Neural cell (in vitro differentiated cells): ENCODE data around the gene RRM1.

ENCODE experiments used
- EP300 ChIP-seq: fragments of 450-650 bp; conservative IDR thresholded peaks from 2 replicates; pipeline ENCODE4 v1.6.1; 2014; ENCODE audit warnings: antibody characterized with exemption, mild to moderate bottlenecking, moderate library complexity; ENCODE audit not compliant: poor library complexity, severe bottlenecking
- EZH2 ChIP-seq: fragments of 200-600, 300-800 bp; shearing (Covaris generic), sonication (generic); IDR thresholded peaks from 2 replicates; pipeline ENCODE4 v1.6.1; 2014; ENCODE audit warnings: antibody characterized with exemption, low read length, borderline replicate concordance, mild to moderate bottlenecking; ENCODE audit not compliant: insufficient read depth, poor library complexity, severe bottlenecking
- POLR2AphosphoS5 ChIP-seq: IDR thresholded peaks from 2 replicates; pipeline ENCODE4 v1.6.1; 2012
- TF ChIP-seq, protein P1 (sequence below): IDR thresholded peaks from 2 replicates; pipeline ENCODE4 v1.6.1; 2012; ENCODE audit warnings: borderline replicate concordance
- TF ChIP-seq, protein P2 (sequence below): fragments of 450-650 bp; IDR thresholded peaks from 2 replicates; pipeline ENCODE4 v1.5.1; 2014; ENCODE audit warnings: antibody characterized with exemption, mild to moderate bottlenecking, moderate library complexity; ENCODE audit not compliant: poor library complexity, severe bottlenecking

DNA sequence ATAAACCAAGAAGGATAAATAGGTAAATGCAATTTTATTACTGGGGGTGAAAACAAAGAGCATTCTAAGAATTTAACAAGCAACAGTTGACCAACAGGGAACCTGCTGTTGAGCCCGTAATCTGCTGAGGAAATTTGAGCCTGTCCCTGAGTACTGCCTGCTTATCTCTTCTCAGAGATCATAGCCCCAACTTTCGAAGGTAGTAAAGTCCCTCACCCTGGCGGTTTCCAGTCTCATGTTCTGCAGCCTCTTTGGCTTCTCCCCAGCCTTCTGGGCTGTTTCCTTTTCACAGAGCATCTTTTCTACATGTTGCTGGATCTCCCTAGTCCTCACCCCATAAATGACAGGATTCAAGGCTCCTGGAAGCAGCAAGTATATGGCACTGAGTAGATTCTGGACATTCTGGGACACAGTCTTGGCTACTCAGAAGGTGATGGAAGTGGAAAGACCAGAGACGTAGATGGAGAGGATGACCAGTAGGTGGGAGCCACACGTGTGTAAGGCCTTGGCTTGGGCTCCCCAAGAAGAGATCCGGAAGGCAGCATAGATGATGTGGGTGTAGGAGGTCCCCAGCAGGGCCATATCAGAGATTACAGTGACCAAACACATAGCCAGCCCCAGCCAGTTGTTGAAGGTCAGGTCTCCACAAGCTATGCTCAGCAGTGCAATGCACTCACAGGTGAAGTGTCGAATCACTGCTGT, 51.6 kb downstream of the RRM1 start:
- no peak for TF ChIP-seq POLR2AphosphoS5
- TF ChIP-seq EZH2: no peak
- TF ChIP-seq, protein P1, sequence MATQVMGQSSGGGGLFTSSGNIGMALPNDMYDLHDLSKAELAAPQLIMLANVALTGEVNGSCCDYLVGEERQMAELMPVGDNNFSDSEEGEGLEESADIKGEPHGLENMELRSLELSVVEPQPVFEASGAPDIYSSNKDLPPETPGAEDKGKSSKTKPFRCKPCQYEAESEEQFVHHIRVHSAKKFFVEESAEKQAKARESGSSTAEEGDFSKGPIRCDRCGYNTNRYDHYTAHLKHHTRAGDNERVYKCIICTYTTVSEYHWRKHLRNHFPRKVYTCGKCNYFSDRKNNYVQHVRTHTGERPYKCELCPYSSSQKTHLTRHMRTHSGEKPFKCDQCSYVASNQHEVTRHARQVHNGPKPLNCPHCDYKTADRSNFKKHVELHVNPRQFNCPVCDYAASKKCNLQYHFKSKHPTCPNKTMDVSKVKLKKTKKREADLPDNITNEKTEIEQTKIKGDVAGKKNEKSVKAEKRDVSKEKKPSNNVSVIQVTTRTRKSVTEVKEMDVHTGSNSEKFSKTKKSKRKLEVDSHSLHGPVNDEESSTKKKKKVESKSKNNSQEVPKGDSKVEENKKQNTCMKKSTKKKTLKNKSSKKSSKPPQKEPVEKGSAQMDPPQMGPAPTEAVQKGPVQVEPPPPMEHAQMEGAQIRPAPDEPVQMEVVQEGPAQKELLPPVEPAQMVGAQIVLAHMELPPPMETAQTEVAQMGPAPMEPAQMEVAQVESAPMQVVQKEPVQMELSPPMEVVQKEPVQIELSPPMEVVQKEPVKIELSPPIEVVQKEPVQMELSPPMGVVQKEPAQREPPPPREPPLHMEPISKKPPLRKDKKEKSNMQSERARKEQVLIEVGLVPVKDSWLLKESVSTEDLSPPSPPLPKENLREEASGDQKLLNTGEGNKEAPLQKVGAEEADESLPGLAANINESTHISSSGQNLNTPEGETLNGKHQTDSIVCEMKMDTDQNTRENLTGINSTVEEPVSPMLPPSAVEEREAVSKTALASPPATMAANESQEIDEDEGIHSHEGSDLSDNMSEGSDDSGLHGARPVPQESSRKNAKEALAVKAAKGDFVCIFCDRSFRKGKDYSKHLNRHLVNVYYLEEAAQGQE: no peak
- TF ChIP-seq, protein P2, sequence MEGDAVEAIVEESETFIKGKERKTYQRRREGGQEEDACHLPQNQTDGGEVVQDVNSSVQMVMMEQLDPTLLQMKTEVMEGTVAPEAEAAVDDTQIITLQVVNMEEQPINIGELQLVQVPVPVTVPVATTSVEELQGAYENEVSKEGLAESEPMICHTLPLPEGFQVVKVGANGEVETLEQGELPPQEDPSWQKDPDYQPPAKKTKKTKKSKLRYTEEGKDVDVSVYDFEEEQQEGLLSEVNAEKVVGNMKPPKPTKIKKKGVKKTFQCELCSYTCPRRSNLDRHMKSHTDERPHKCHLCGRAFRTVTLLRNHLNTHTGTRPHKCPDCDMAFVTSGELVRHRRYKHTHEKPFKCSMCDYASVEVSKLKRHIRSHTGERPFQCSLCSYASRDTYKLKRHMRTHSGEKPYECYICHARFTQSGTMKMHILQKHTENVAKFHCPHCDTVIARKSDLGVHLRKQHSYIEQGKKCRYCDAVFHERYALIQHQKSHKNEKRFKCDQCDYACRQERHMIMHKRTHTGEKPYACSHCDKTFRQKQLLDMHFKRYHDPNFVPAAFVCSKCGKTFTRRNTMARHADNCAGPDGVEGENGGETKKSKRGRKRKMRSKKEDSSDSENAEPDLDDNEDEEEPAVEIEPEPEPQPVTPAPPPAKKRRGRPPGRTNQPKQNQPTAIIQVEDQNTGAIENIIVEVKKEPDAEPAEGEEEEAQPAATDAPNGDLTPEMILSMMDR: no peak
- TF ChIP-seq EP300: no peak
